Measurements from ENCODE around the gene NAB1. TPM values are rescaled to one million over a fixed set of nuclear protein-coding genes. Genes with fewer than 3 reads are reported as not detected.

NAB1 gene
- polyA plus RNA-seq, 1 of the 3 experiments (the other 2 are of a cell fraction): 9.7 TPM

DNA sequence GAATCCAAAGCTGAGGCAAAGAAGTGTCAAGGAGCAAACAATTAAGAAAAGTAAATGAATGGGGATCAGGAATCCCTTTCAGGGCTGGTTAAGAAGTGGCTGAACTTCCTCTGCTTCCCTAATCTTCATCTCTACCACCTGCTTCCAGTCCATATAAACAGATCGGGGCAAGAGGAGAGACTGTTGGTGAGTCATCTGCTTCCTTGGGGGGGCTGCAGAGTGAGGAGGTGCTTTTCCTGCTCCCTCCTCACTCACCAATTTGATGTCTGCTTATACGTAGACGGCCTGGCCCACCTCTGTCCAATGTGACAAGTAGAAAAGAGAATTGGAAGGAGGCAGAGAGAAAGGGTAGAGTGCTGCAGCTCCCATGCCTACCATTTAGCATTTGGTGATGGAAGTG lies 68.4 kb downstream of the NAB1 start:
- TF ChIP-seq RXRA (IDR thresholded peaks at IDR 0.05; ENCODE audit: borderline replicate concordance, low read depth) (no peak), EZH2phosphoT487 (IDR thresholded peaks at IDR 0.05; ENCODE audit: borderline replicate concordance, low read depth) (no peak), NFIC (IDR thresholded peaks at IDR 0.05; ENCODE audit: borderline replicate concordance) (no peak), USF1 (IDR thresholded peaks at IDR 0.05; ENCODE audit: borderline replicate concordance, low read depth) (no peak), ELF1 (IDR thresholded peaks at IDR 0.05) (no peak), FOSL2 (IDR thresholded peaks at IDR 0.05; ENCODE audit: borderline replicate concordance, low read depth) (no peak), GABPA (IDR thresholded peaks at IDR 0.05; ENCODE audit: low read depth) (no peak)
- TF ChIP-seq, protein P1, sequence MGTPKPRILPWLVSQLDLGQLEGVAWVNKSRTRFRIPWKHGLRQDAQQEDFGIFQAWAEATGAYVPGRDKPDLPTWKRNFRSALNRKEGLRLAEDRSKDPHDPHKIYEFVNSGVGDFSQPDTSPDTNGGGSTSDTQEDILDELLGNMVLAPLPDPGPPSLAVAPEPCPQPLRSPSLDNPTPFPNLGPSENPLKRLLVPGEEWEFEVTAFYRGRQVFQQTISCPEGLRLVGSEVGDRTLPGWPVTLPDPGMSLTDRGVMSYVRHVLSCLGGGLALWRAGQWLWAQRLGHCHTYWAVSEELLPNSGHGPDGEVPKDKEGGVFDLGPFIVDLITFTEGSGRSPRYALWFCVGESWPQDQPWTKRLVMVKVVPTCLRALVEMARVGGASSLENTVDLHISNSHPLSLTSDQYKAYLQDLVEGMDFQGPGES (IDR thresholded peaks at IDR 0.05; ENCODE audit: low read depth, low read length): no peak
- peaks cover 0 to 15% of the 10 kb centered on the region in 2 experiments; a peak in 2 of 4 replicates for H3K4me1 ChIP-seq (ENCODE audit: control insufficient read depth in 1 of 2, insufficient read depth in 2 of 2, low read depth in 1 of 2, low read length in 1 of 2)
- H3K79me2 ChIP-seq (ENCODE audit: insufficient read depth): no peaks in the 10 kb centered on the region
- H3K27me3 ChIP-seq (ENCODE audit: insufficient read depth): no peaks in the 10 kb centered on the region
- H2AFZ ChIP-seq (ENCODE audit: low read depth): no peak overlapping the region
- H3K27ac ChIP-seq (ENCODE audit: low read depth in 2 of 2, low read length in 1 of 2): no peak overlapping the region
- ChIA-PET POLR2A (no interaction called here), CTCF (no interaction called here)
- H3K9me3 ChIP-seq: no peaks in the 10 kb centered on the region
- no peak overlapping the region for H3K4me3 ChIP-seq (ENCODE audit: low read depth in 2 of 2, low read length in 1 of 2)
- no peak overlapping the region for H3K9ac ChIP-seq
- H3K9me2 ChIP-seq: no peaks in the 10 kb centered on the region
- no peak for DNase-seq
- H3K4me2 ChIP-seq: no peak overlapping the region
- no peaks in the 10 kb centered on the region for H3F3A ChIP-seq (replicated peaks; ENCODE audit: insufficient read depth)
- no peaks in the 10 kb centered on the region for H4K20me1 ChIP-seq (ENCODE audit: insufficient read depth)
- 91% methylated on average over 3 of the region's 3 CpGs for WGBS (ENCODE audit: low lambda C conversion rate)
- no peaks in the 10 kb centered on the region for H3K36me3 ChIP-seq (replicated peaks in 1 of 2; ENCODE audit: control insufficient read depth in 1 of 2, insufficient read depth in 2 of 2, low read length in 1 of 2)

- H3K4me1 ChIP-seq (ENCODE audit: control insufficient read depth in 1 of 2, insufficient read depth in 2 of 2, low read depth in 1 of 2, low read length in 1 of 2): peaks cover 0 to 15% of the 10 kb centered on the region in 2 experiments; a peak in 2 of 4 replicates
- no peaks in the 10 kb centered on the region for H3K9me2 ChIP-seq
- CTCF ChIA-PET: no interaction called here
- no peaks in the 10 kb centered on the region for H3K9me3 ChIP-seq
- H4K20me1 ChIP-seq (ENCODE audit: insufficient read depth): no peaks in the 10 kb centered on the region
- no peak overlapping the region for H3K9ac ChIP-seq
- WGBS (ENCODE audit: low lambda C conversion rate): 88% methylated on average over 15 of the region's 15 CpGs
- H3K36me3 ChIP-seq (replicated peaks in 1 of 2; ENCODE audit: control insufficient read depth in 1 of 2, insufficient read depth in 2 of 2, low read length in 1 of 2): no peaks in the 10 kb centered on the region
- POLR2A ChIA-PET: no interaction called here
- no peak overlapping the region for H3K4me2 ChIP-seq
- H3K79me2 ChIP-seq (ENCODE audit: insufficient read depth): no peaks in the 10 kb centered on the region
- no peak overlapping the region for H3K4me3 ChIP-seq (ENCODE audit: low read depth in 2 of 2, low read length in 1 of 2)
- no peak overlapping the region for H2AFZ ChIP-seq (ENCODE audit: low read depth)
- no peaks in the 10 kb centered on the region for H3K27me3 ChIP-seq (ENCODE audit: insufficient read depth)
- H3F3A ChIP-seq (replicated peaks; ENCODE audit: insufficient read depth): no peaks in the 10 kb centered on the region
- no peak for DNase-seq
- H3K27ac ChIP-seq (ENCODE audit: low read depth in 2 of 2, low read length in 1 of 2): no peak overlapping the region
- TF ChIP-seq, protein P2, sequence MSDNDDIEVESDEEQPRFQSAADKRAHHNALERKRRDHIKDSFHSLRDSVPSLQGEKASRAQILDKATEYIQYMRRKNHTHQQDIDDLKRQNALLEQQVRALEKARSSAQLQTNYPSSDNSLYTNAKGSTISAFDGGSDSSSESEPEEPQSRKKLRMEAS (IDR thresholded peaks at IDR 0.05; ENCODE audit: low read depth): no peak
- TF ChIP-seq GATA2 (CRISPR knock-in tag; IDR thresholded peaks at IDR 0.05) (no peak), SIN3A (IDR thresholded peaks at IDR 0.05; ENCODE audit: borderline replicate concordance, low read depth, low read length) (no peak), EP300 (IDR thresholded peaks at IDR 0.05; ENCODE audit: borderline replicate concordance in 1 of 2, low read depth in 1 of 2, low read length in 1 of 2) (no peak), GABPA (IDR thresholded peaks at IDR 0.05; ENCODE audit: low read depth) (no peak), POLR2AphosphoS5 (IDR thresholded peaks at IDR 0.05; ENCODE audit: low read depth, low read length) (no peak), PBX3 (IDR thresholded peaks at IDR 0.05) (no peak), RXRA (IDR thresholded peaks at IDR 0.05; ENCODE audit: borderline replicate concordance, low read depth) (no peak), MXI1 (IDR thresholded peaks at IDR 0.05; ENCODE audit: low read depth, low read length) (no peak)
- TF ChIP-seq, protein P3, sequence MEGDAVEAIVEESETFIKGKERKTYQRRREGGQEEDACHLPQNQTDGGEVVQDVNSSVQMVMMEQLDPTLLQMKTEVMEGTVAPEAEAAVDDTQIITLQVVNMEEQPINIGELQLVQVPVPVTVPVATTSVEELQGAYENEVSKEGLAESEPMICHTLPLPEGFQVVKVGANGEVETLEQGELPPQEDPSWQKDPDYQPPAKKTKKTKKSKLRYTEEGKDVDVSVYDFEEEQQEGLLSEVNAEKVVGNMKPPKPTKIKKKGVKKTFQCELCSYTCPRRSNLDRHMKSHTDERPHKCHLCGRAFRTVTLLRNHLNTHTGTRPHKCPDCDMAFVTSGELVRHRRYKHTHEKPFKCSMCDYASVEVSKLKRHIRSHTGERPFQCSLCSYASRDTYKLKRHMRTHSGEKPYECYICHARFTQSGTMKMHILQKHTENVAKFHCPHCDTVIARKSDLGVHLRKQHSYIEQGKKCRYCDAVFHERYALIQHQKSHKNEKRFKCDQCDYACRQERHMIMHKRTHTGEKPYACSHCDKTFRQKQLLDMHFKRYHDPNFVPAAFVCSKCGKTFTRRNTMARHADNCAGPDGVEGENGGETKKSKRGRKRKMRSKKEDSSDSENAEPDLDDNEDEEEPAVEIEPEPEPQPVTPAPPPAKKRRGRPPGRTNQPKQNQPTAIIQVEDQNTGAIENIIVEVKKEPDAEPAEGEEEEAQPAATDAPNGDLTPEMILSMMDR (IDR thresholded peaks at IDR 0.05): no peak
- TF ChIP-seq, protein P1 (IDR thresholded peaks at IDR 0.05; ENCODE audit: low read depth, low read length): no peak
Measured at GRCh38 chr2:190717764-190718651, 69.1 kb downstream of the NAB1 start.

Data from SK-N-SH (cell line).